GM12801 (cell line): Measurements from ENCODE around the gene MAPKAPK2.

Experiments
- CTCF ChIP-seq: IDR thresholded peaks from one replicate; pipeline ENCODE4 v1.5.1; 2011; ENCODE audit warnings: control low read depth; ENCODE audit not compliant: insufficient read length; ENCODE audit errors: extremely low read depth

Gene MAPKAPK2

DNA sequence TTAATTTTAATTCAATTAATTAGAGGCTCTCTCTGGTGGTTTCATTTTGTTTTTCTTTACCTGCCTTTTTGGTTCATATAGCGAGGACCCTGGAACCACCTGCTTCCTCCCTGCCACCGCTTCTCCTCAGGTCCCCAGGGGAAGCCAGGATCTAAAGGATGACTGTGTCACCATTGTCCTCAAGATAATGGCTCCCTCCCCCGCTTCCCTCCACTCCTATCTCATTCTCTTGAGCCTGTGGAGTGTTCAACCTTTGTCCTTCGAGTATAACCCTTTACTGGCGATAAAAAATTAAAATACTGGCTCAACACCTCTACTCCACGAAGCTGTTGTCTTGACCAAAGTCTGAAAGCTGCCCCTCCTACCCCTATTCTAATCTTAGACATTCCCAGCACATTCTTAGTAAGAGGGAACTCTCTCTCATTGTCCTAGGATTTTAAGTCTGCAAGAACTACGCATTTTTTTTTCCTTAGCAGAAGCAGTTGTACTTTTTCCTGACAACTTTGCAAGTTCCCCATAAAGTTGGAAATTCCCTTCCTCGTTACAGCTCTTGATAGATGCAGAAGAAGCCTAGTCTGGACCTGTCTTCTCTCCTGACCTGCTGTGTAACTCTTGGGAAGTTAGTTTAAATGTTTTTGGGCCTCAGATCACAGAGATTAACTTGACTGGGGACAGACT lies 12.6 kb upstream of the MAPKAPK2 start:
- no peak for TF ChIP-seq CTCF

DNA sequence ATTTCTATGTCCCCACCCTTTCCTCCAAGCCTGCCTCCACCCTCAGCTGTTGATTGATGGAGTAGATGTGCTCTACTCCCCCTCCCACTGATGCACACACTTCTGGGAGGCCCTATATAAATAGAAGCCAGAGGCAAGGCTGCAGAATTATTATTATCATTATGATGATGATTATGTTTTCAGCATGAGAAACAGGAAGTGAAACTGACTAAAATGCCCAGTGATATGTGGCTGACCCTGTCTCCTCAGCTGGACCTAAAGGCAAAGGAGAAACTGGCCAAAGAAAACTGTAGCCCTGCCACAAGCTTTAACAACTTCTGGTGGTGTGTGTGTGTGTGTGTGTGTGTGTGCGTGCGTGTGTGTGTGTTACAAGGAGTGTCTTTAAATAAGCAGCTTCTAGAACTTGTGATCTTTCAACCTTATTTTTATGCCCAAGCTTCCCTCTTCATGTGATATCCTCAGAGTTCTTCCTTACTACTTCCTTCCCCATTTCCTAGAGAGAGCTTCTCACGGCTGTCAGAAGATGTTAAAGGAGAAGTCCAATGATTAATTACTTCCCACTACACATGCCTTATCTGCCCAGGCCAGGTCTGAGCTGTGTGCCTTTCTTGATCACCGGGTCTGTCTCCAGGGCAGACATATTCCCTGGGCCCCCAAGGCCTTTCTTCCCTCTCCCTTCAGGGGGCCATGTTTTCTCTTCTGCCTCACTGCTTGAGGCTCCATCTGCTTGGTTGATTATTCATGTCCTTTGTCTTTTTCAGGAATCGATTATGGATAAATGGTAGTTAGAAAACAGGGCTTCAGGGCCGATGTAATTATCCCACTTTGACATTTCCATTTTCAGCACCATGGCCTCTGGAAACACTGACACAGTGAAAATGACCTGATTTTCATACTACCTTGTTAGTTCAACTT lies 11.6 kb upstream of the MAPKAPK2 start:
- no peak for TF ChIP-seq CTCF

GRCh38 chr1:206674236-206674635 lies 10.5 kb upstream of the MAPKAPK2 start:
- TF ChIP-seq CTCF = no peak

DNA sequence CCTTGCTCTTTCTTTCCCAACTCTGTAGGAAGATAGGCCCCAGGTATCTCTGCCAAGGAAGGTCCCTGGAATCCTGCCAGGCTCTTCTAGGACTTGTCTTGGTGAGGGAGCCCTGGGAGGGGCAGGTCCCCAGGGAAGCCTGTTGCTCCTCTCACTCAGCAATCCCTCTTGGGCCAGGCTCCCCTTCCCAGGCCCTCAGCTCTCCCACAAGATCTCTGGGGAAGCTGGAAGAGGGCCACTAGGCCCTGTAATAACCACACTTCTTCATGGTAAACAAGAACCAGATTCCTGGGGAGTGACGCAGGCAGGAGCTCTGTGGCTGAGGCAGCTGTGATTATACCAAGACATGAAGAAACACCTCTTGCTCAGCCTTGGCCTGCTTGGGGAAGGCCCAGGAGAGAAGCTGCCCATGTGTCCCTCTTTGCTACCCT lies 9.9 kb upstream of the MAPKAPK2 start:
- no peak for TF ChIP-seq CTCF

GRCh38 chr1:206676499-206676898 lies 8.2 kb upstream of the MAPKAPK2 start:
- TF ChIP-seq CTCF = no peak

- no peak for TF ChIP-seq CTCF
These were observed 6.2 kb upstream of the MAPKAPK2 start for GRCh38 chr1:206678490-206678889.

GRCh38 chr1:206679738-206680211 lies 4.9 kb upstream of the MAPKAPK2 start:
- no peak for TF ChIP-seq CTCF
